Measurements from ENCODE around the gene DSTYK.

DNA sequence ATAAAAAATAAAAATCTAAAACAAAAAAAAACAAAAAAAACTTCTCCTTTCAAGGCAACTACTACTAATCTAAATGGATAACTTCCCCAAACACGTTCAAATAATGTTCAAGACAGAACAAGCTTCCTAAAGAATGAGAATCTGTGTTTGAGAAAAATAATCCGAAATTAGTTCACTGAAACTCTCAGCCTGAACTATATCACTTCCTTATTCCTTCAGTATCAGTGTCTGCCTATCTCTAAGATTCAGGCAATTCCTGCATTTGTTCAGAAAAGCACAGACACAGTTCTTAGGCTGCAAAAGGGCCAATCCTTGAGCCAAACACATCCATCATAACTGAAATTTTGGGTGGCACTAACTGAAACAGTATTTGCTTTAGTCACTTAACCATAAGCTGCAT is 22.4 kb downstream of the DSTYK start:
- TF ChIP-seq PBX3 (IDR thresholded peaks at IDR 0.05) (no peak), MXI1 (IDR thresholded peaks at IDR 0.05; ENCODE audit: low read depth, low read length) (no peak)

All from SK-N-SH (cell line).